Inflammatory macrophage treated with lipopolysaccharide for 1 hour (primary cell): ENCODE results near the gene TMEM135.
"Not testable (repeated sequence)": the region's sequence is repeated elsewhere in the genome, so short reads cannot be mapped to it uniquely, and the experiment has no call there.

Experiments used
- DNase-seq, 2 donors: peaks; one replicate each; pipeline ENCODE4 v3.0.0-alpha.2; 2020 to 2022

The TMEM135 gene

DNA sequence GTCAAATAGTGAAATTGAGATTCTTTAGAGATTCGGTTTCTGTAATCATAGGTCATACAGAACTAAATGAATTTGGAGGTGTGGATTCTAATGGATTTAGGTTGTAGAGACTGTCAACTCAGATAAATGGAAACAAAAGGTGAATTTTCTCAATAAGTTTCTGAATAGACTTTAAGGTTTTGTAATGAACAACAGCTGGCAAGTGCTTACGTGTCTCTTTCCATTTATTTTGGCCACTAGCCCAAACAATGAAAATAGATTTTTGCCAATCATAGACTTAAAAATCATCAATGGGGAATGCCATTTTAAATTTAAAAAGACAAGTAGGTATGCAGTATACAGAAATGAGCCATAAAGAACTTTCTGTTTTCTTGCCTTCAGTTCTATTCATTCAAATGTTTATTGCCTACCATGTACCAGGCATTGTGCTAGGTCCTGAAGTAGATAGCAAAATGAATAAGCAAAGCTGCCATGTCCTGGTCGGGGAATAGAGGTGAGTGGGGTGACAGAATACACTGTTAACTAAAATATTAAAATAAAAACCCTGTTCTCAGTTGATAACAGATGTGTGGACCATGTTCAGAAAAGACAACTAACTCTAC is 16.9 kb upstream of the TMEM135 start:
- no peak for DNase-seq

DNA sequence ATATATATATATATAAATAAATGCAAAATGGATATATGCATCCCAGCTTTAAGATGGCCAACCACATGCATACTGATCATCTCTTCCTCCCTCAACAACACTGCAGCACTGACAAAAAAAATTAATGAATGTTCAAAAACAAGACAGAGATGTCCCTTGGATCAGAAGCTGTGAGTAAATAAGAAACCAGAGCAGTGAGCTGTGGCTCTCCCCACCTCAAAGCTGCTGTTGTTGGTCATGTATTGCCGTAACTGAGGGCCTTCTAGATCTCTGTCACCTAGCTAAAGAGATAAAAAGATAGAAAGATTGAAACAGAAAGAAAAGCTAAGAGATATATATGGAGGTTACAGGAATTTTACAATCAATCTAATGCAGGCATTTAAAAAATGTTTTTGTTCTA is 15.5 kb upstream of the TMEM135 start:
- DNase-seq: no peak

- DNase-seq: no peak
These were observed 15.0 kb upstream of the TMEM135 start for GRCh38 chr11:87022738-87023137.

GRCh38 chr11:87026415-87026814 is 11.3 kb upstream of the TMEM135 start:
- not testable (repeated sequence) for DNase-seq

- peak; percentile 25 to 59 for DNase-seq
These were observed 7.2 kb upstream of the TMEM135 start for GRCh38 chr11:87030458-87031054.

DNA sequence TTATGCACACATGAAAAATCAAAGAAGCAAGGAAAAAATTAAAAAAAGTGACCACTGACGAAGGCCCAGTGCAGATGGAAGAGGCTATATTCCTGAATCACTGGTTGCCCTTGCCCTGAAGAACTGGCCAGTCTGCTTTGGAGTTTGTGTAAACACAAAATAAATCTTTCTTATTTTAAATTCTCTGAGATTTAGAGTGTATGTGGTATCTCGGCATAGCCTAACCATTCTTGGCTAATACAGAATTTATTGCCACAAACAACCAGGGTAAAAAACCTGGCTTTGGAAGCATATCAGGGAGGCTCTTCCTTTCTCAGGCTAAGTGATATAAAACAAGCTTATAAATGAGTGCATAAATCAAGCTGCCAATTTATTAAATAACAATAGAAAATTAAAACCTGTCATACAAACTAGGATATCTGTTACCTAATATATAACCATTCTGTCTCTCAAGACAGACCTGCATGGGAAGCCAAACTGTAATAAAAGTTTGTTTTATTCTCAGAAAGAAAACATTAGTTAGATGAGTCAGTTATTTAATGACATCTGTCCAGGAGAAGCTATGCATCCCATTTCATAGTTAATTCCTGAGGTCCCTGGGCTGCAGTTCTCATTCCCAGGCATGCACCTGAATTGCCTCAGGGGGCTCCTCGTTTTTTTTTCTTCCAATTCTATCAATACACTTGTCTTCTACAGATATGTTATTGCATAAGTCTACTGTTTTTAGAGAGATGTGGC is 6.1 kb upstream of the TMEM135 start:
- DNase-seq: no peak

- DNase-seq: no peak
These were observed 4.2 kb upstream of the TMEM135 start for GRCh38 chr11:87033561-87033960.

GRCh38 chr11:87035976-87036583 is 1.7 kb upstream of the TMEM135 start:
- DNase-seq: peak; percentile 24 to 29

- no peak for DNase-seq
These were observed 831 bp upstream of the TMEM135 start for GRCh38 chr11:87036756-87037449.

DNA sequence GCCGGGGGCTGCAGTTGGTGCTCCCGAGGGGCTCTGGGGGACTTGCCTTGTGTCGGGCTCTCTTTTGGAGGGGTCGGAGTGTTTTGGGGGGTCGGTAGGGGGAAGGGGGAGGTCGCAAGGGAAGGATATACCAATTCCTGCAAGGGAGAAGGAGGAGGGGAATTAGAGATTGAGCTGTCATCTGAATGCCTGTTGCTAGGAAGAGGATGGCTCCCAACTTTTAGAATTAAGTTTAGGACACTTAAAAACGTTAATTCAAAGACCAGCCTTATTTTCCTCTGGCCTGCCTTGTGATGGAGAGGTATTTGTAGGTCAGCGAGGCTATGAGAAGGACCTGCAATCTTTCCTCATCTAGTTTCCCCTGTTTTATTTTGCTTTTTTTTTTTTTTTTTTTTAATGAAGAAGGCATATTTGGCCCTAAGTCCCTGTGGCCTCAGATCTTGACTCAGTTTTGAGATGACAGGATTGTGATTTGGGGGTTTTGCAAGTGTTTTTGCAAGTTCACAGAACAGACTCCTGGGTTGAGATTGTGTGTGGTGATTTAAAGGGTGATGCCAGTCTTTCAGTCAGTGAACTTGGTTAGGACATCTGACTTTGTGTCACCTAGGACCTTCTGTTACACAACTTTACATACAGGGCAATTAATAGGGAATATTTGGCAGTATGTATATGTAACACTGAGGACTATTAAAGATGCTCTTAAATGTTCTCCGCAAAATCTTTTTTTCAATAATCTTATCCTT is 672 bp downstream of the TMEM135 start:
- peak; percentile 22 to 63 for DNase-seq

- DNase-seq: no peak
These were observed 1.6 kb downstream of the TMEM135 start for GRCh38 chr11:87039371-87039770.

- no peak for DNase-seq
These were observed 6.2 kb downstream of the TMEM135 start for GRCh38 chr11:87043894-87044293.

DNA sequence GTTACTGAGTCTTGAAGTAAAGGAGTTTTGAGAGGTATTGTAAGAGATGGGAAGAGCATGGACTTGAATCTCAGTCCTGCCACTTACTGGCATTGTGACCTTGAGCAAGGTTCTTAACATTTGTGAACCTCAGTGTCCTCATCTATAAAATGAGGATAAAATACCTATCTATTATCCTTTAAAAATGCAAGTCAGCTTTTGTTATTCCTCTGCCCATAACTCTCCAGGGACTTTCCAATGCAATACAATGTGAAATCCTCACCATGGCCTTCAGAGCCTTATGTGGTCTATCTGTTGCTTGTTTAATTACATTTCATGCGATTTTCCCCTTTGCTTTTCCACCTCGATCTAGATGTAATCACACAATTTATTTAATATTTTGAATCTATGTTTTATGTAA is 9.1 kb downstream of the TMEM135 start:
- DNase-seq: no peak

DNA sequence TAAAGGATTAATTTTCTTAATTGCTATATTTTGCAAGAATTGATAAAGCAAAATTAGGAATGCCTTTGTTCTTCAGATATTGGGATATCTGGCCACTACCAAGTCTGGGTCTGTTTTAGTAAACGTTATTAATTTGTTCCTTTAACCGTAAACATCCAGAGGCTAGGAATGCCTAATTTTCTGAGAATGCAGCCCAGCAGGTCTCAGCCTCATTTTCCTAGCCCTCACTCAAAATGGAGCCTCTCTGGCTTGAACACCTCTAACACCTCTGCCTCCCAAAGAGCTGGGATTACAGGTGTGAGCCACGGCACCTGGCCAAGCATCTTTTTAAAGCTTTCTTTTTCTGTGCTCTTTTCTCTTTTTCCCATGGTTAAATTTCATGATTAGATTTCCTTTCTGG is 18.4 kb downstream of the TMEM135 start:
- DNase-seq: no peak

DNA sequence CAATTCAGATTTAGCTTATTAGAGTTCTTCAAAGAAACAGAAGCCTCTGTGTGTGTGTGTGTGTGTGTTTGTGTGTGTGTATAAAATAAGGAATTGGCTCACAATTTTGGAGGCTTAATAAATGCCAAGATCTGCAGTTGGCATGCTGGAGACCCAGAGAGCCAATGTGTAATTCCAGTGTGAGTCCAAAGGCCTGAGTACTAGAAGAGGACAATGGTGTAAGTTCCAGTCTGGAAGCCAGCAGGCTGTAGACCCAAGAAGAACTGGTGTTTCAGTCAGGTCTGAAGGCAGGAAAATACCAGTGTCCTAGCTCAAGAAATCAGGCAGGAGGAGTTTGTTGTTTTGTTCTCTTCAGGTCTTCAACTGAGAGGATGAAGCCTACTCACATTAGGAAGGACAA is 20.0 kb downstream of the TMEM135 start:
- no peak for DNase-seq

DNA sequence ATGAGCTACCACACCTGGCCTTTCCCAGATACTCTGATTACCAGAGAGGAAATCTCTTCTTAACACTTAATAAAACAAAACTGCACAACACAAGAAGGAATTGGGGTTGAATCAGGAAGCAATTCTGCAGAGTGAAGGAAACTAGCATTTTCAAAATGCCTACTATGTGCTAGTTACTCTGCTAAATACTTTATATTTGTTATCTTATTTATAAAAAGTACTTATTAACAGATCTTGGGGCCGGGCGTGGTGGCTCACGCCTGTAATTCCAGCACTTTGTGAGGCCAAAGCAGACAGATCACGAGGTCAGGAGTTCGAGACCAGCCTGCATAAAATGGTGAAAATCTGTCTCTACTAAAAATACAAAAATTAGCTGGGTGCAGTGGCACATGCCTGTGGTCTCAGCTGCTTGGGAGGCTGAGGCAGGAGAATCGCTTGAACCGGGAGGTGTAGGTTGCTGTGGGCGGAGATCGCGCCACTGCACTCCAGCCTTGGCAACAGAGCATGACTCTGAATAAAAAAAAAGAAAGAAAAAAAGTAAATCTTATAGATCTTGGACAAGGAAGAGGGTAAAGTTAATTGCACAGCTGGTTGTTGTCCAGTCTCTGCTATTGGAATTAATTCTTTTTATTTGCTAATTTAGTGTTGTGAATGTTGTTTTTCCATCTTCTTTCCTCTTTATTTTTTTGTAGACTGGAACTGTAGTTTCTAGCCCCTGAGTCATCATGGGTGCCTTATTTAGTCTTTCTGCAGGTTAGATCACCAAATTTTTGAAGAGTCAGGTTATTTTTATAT is 22.1 kb downstream of the TMEM135 start:
- DNase-seq: no peak

DNA sequence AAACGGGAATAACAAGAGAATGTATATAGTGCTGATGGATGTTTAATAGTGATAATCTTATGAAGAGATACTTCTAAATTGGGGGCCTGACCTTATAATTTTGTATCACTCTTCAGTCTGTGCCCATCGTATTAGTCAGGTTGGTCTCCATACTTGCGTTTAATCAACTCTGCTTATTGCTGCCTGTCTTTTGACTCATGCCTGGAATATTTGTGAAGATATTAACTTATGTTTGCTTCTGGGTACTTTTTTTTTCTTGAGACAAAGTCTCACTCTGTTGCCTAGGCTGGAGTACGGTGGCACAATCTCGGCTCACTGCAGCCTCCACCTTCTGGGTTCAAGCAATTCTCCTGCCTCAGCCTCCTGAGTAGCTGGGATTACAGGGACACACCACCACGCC is 24.0 kb downstream of the TMEM135 start:
- no peak for DNase-seq

DNA sequence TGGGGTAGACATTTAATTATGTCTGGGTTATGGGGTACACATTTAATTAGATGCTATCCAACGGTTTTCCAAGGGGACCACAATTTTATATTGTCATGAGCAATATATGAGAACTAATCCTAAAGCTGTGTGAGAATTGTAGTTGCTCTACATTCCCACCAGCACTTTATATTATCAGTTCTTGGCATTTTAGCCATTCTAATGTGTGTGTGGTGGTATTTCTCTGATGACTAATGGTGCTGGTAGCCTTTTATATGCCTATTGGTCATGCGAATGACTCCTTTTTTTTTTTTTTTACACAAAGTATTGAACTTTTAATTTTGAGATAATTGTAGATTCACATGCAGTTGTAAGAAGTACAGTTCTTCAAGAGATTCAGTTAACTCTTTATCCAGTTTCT is 26.2 kb downstream of the TMEM135 start:
- no peak for DNase-seq

- no peak for DNase-seq
These were observed 35.1 kb downstream of the TMEM135 start for GRCh38 chr11:87072787-87073186.

DNA sequence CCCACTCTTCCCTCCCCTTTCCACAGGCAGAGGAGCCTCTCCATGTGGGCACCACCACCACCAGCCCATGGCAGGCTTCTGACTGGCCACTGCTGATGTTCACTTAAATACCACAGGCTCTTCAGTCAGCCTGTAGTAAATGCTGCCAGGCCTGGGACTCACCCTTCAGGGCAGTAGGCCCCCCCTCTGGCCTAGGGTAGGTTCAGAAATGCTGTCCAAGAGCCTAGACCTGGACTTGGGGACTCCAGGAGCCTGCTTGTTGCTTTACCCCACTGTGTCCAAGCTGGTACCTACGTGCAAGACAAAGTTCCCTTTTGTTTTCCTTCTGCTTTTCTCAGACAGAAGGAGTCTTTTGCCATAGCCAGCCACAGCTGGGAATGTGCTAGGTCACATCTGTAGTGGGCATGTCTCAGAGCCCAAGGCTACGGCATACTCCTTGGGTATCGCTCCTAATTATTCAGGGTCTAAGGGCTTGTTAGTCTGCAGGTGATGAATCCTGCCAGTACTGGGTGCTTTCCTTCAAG is 38.6 kb downstream of the TMEM135 start:
- no peak for DNase-seq

DNA sequence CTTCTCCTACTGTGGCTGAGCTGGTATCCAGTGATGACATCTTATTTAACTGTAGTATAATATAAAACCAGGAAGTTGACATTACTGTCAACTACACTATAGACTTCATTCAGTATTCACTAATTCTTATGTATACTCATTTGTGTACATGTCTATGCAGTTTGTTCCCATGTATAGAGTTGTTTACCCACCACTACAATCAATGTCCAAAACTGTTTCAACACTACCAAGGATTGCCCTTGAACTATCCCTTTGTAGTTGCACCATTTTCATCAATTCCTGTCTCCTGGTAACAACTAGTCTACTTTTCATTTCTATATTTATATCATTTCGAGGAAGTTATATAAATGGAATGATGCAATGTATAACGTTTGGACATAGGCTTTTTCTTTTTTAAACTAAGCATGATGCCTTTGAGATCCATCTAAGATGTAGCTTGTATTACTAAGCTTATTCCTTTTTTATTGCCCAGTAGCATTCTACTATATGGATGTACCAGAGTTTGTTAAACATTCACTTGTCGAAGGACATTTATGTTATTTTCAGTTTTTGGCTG is 39.2 kb downstream of the TMEM135 start:
- no peak for DNase-seq
